Pancreas (tissue), 10 donors: ENCODE results near the gene RADIL. TPM values are rescaled to one million over a fixed set of nuclear protein-coding genes. Genes with fewer than 3 reads are reported as not detected.

Source experiments
- ATAC-seq, 4 donors: fragments of 200-7000 bp; cut with Tn5 transposase; one replicate each; pipeline versions ENCODE4 v1.8.0 to v1.9.1; 2020; ENCODE audit warnings: mild to moderate bottlenecking in 4 of 4, moderate library complexity in 4 of 4
- DNase-seq, 6 donors: peaks; one replicate each; pipeline ENCODE4 v3.0.0-alpha.2; 2020
- FAIRE-seq: peaks from 2 replicates; lab custom pipeline; 2012; peaks lifted over from hg19 to GRCh38; lab: Jason Lieb, UNC
- H3K27ac ChIP-seq, 4 donors: fragments of 200-600 bp; sonication (generic); 1 replicate in 3 of 4; 2 replicates in 1 of 4; pipeline versions ENCODE4 v1.5.0 to v1.8.0; 2020
- H3K27me3 ChIP-seq, 4 donors: fragments of 200-600 bp; one replicate each; pipeline ENCODE4 v1.8.0; 2021
- H3K36me3 ChIP-seq, 3 donors: fragments of 200-600 bp; sonication (generic) in 1 of 3; one replicate each; pipeline versions ENCODE4 v1.5.0 to v1.8.0; 2020 to 2021
- H3K4me1 ChIP-seq, 3 donors: fragments of 200-600 bp; one replicate each; pipeline ENCODE4 v1.8.0; 2021
- H3K4me3 ChIP-seq, 4 donors: fragments of 200-600 bp; sonication (generic) in 2 of 4; one replicate each; pipeline versions ENCODE4 v1.5.0 to v1.8.0; 2020 to 2021
- H3K9me3 ChIP-seq, 4 donors: fragments of 200-600 bp; one replicate each; pipeline ENCODE4 v1.8.0; 2021
- WGBS, 2 donors: extraction: QIAGEN DNeasy Blood & Tissue Kit; methylation state at CpG; one replicate each; pipeline ENCODE4 v1.1.7; 2013; 5-methylcytosine and 5-hydroxymethylcytosine counted together
- intact Hi-C, 3 donors: fragments of 100-400 bp; cut with DNase I; formaldehyde crosslinking; loops; one replicate each; pipeline versions ENCODE4 v1.11.1 to v1.14.2; 2022
- polyA plus RNA-seq, 2 donors: library from polyadenylated mRNA; stranded (reverse); fragments of 200-250 nt; gene quantifications; one replicate each; pipeline ENCODE4 v1.2.3, GENCODE V29; 2013
- total RNA-seq, 6 donors: library from RNA; stranded (reverse); fragmentation: NEBNext Ultra II Directional in 4 of 6; extraction: Animal tissue kit (Norgen Biotek cat#: 25700) in 4 of 6; gene quantifications; one replicate each; pipeline versions ENCODE4 v1.2.1 to v1.2.4, GENCODE V29; 2021 to 2023
- TF ChIP-seq, protein P1 (sequence below), 4 donors: fragments of 200-600 bp; sonication (generic) in 3 of 4; IDR thresholded peaks; one replicate each; pipeline versions ENCODE4 v1.5.0 to v1.8.0; 2021; ENCODE audit warnings: antibody characterized with exemption in 4 of 4
- donor health status: healthy with polysubstance abuse.
- donor health status: DM: no; HTN: no; CAD: no; lungs with moderate emphysema.
- donor health status: DM: no; HTN: no; CAD: no.
- donor health status: control.
- donor health status: control.
- donor health status: Bipolar disorder and iron deficiency.
- donor health status: DM: yes; HTN: yes; CAD: no.
- donor health status: DM: no; HTN: no; CAD: no.
- donor health status: DM: no; HTN: no; CAD: no.
- donor health status: DM: yes; HTN: yes; CAD: no.

RADIL gene
- total and polyA plus RNA-seq, 8 donors, result 0.58 to 11.2 (median 3.5) TPM

DNA sequence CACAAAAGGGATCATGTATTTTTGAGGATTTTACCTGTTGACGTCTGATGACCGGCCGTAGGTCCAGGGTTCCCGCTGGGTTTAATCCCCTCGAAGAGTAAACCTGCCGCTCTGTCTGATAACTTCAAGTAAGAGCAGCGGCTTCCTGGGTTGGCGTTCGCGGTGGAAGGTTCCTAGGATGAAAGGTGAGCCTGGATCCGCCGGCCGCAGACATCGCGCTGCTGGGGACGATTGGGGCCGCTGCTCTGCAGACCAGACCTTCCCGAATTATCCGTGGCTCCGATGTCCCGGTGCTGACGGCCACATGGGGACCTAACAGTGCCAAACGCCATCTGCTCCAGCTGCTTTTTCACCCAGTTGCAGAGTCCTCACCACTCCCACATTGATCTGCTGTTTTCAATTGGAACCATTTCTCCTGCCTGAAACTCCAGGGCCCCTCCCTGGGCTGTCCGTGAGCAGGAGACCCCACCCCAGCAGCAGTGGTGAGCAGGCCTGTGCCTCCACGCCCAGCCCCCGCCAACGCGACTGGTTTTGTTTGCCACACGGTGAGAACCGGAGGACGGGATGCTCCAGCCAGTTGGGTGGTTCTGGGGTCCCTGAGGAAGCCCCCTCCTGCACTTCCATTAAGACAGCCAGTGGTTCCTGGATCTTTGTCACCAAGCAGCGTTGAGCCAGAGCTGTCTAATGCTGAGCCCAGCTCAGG is 120.3 kb downstream of the RADIL start:
- H3K9me3 ChIP-seq, result no peaks in the 10 kb centered on the region
- H3K27ac ChIP-seq, result no peak overlapping the region
- FAIRE-seq (no peak), DNase-seq (peak in 1 of 6 donors; percentile 60), ATAC-seq (no peak)
- intact Hi-C loops, result no loop called here
- TF ChIP-seq, protein P1, sequence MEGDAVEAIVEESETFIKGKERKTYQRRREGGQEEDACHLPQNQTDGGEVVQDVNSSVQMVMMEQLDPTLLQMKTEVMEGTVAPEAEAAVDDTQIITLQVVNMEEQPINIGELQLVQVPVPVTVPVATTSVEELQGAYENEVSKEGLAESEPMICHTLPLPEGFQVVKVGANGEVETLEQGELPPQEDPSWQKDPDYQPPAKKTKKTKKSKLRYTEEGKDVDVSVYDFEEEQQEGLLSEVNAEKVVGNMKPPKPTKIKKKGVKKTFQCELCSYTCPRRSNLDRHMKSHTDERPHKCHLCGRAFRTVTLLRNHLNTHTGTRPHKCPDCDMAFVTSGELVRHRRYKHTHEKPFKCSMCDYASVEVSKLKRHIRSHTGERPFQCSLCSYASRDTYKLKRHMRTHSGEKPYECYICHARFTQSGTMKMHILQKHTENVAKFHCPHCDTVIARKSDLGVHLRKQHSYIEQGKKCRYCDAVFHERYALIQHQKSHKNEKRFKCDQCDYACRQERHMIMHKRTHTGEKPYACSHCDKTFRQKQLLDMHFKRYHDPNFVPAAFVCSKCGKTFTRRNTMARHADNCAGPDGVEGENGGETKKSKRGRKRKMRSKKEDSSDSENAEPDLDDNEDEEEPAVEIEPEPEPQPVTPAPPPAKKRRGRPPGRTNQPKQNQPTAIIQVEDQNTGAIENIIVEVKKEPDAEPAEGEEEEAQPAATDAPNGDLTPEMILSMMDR (IDR thresholded peaks at IDR 0.05), result no peak
- no peaks in the 10 kb centered on the region for H3K27me3 ChIP-seq
- H3K4me1 ChIP-seq, result no peaks in the 10 kb centered on the region
- H3K36me3 ChIP-seq, result peaks cover 8 to 37% (median 27%) of the 10 kb centered on the region in 3 donors
- WGBS, 2 donors, result 94 to 95% methylated on average over 32 of the region's 32 CpGs
- H3K4me3 ChIP-seq, result no peak overlapping the region

DNA sequence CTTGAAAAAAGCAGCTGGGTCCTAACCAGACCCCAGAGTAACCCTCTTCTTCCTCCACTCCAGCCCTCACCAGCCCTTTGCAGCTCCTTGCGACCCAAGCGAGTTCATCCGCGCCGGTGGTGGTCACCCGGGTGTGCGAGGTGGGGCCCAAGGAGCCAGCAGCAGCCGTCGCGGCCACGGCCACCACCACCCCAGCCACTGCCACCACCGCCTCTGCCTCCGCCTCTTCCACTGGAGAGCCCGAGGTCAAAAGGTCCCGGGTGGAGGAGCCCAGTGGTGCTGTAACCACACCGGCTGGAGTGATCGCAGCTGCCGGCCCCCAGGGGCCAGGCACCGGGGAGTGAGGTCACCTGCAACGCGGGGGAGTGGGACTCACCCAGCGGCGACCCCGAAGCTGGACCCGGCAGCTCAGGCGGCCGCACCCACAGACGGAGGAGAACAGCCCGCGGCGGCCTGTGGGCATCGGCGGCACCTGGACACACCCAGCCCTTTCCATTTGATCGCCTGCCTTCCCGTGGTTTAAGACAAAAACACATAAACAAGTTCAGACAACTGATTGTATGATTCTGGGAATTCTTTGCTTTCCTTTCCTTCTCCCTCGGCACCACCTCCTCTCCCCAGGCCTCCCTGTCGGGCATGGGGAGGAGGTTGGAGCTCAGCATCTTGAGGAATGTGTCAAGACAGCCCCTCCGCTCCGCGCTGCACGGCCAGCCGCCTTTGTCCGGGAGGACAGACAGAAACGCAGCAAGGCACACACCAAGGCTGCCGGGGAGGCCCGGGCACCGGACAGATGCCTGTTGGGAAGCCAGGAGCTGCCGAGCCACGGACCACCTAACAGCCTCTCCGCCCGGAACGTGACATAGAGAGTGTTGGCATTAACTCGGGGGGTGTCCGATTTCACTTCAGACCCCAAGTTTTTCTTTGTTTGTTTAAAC is 121.1 kb downstream of the RADIL start:
- WGBS, 2 donors, result 95% methylated on average over 54 of the region's 54 CpGs
- no peak overlapping the region for H3K4me3 ChIP-seq
- no peak overlapping the region for H3K27ac ChIP-seq
- no peaks in the 10 kb centered on the region for H3K27me3 ChIP-seq
- no peaks in the 10 kb centered on the region for H3K9me3 ChIP-seq
- DNase-seq (peak in 1 of 6 donors; percentile 67), FAIRE-seq (no peak), ATAC-seq (no peak)
- intact Hi-C loops, result no loop called here
- TF ChIP-seq, protein P1 (IDR thresholded peaks at IDR 0.05), result no peak
- peaks cover 8 to 44% (median 27%) of the 10 kb centered on the region in 3 donors for H3K36me3 ChIP-seq
- no peaks in the 10 kb centered on the region for H3K4me1 ChIP-seq

DNA sequence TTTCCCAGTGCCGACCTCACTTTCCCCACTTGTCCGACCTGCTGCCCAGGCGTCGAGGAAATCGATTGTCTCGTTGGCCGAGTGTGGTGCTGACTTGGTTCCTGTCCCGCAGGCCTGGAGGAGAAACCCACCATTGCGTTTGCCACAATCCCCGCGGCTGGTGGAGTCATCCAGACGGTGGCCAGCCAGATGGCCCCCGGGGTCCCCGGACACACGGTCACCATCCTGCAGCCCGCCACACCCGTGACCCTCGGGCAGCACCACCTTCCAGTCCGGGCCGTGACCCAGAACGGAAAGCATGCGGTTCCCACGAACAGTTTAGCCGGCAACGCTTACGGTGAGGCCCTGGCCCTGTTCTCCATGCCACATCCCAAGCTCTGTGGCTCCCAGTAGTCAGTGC is 122.6 kb downstream of the RADIL start:
- no peak for FAIRE-seq
- ATAC-seq, result no peak
- intact Hi-C loops, result no loop called here
- Histone ChIP-seq H3K9me3 (no peaks in the 10 kb centered on the region), H3K27me3 (no peaks in the 10 kb centered on the region), H3K4me3 (no peak overlapping the region), H3K36me3 (peaks cover 8 to 57% (median 27%) of the 10 kb centered on the region in 3 donors), H3K4me1 (no peaks in the 10 kb centered on the region), H3K27ac (no peak overlapping the region)
- DNase-seq, result peak in 1 of 6 donors; percentile 51
- TF ChIP-seq, protein P1 (IDR thresholded peaks at IDR 0.05), result no peak
- 93 to 96% methylated on average over 26 of the region's 26 CpGs for WGBS, 2 donors

DNA sequence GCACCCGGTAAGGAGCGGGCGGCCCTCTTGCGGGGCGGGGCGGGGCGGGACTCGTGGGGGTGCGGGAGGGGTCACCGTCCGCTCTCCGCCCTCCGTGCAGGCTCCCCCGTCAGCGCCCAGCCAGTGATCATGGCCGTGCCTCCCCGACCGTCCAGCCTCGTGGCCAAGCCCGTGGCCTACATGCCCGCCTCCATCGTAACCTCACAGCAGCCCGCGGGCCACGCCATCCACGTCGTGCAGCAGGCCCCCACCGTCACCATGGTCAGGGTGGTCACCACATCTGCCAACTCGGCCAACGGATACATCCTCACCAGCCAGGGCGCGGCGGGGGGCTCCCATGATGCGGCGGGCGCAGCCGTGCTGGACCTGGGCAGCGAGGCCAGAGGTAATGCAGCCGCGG is 124.3 kb downstream of the RADIL start:
- Histone ChIP-seq H3K4me1 (no peaks in the 10 kb centered on the region), H3K9me3 (no peaks in the 10 kb centered on the region), H3K36me3 (peaks cover 8 to 74% (median 33%) of the 10 kb centered on the region in 3 donors), H3K27me3 (no peaks in the 10 kb centered on the region), H3K4me3 (no peak overlapping the region), H3K27ac (no peak overlapping the region)
- DNase-seq (peak in 2 of 6 donors; percentile 56 to 76), ATAC-seq (peak in 1 of 4 donors; percentile 6), FAIRE-seq (no peak)
- 96% methylated on average over 40 of the region's 40 CpGs for WGBS, 2 donors
- intact Hi-C loops, result loop anchor here in 1 of 3 donors (10.0 kb wide), 1 partner anchor 154 kb away; no protein-coding TSS in a partner anchor
- TF ChIP-seq, protein P1 (IDR thresholded peaks at IDR 0.05), result no peak
